Mesodermal cell (in vitro differentiated cells): ENCODE measurements around the gene CCNI2.

Source experiments
- H3K27ac ChIP-seq: 2 replicates; pipeline ENCODE4 v1.7.0; 2013; ENCODE audit warnings: mild to moderate bottlenecking, low read depth, low read length, moderate library complexity; ENCODE audit not compliant: severe bottlenecking
- H3K36me3 ChIP-seq: 2 replicates; pipeline ENCODE4 v1.7.1; 2013; ENCODE audit warnings: mild to moderate bottlenecking, low read length, moderate library complexity; ENCODE audit not compliant: control insufficient read depth, insufficient read depth
- H3K4me1 ChIP-seq: one replicate; pipeline ENCODE4 v1.7.1; 2013; ENCODE audit warnings: mild to moderate bottlenecking, low read length; ENCODE audit not compliant: insufficient read depth, control insufficient read depth, poor library complexity, severe bottlenecking
- H3K4me3 ChIP-seq: 2 replicates; pipeline ENCODE4 v1.7.0; 2013; ENCODE audit warnings: low read length, control low read depth, mild to moderate bottlenecking; ENCODE audit not compliant: insufficient read depth, poor library complexity, severe bottlenecking; ENCODE audit errors: extremely low read depth
- H3K9me3 ChIP-seq: 2 replicates; pipeline ENCODE4 v1.7.1; 2013; ENCODE audit warnings: mild to moderate bottlenecking, low read length, moderate library complexity; ENCODE audit not compliant: control insufficient read depth
- WGBS, 2 experiments: methylation state at CpG; one replicate each; pipeline ENCODE4 v1.1.5; 2013; ENCODE audit warnings: missing lambda C conversion rate in 2 of 2; ENCODE audit not compliant: insufficient coverage in 2 of 2; 5-methylcytosine and 5-hydroxymethylcytosine counted together

Gene CCNI2

GRCh38 chr5:132750471-132751230, 3.4 kb downstream of the CCNI2 start:
- no peak overlapping the region for H3K27ac ChIP-seq
- WGBS, 2 experiments: 73 to 85% methylated on average over 8 to 10 of the region's 10 CpGs
- H3K9me3 ChIP-seq: no peaks in the 10 kb centered on the region
- H3K36me3 ChIP-seq: no peaks in the 10 kb centered on the region
- no peaks in the 10 kb centered on the region for H3K4me1 ChIP-seq
- no peak overlapping the region for H3K4me3 ChIP-seq

- H3K9me3 ChIP-seq: no peaks in the 10 kb centered on the region
- H3K4me1 ChIP-seq: no peaks in the 10 kb centered on the region
- 89 to 90% methylated on average over 7 of the region's 7 CpGs for WGBS, 2 experiments
- no peak overlapping the region for H3K4me3 ChIP-seq
- no peak overlapping the region for H3K27ac ChIP-seq
- H3K36me3 ChIP-seq: no peaks in the 10 kb centered on the region
Measured at GRCh38 chr5:132751444-132751843, 4.2 kb downstream of the CCNI2 start.

GRCh38 chr5:132751971-132752580, 4.8 kb downstream of the CCNI2 start:
- no peaks in the 10 kb centered on the region for H3K4me1 ChIP-seq
- H3K9me3 ChIP-seq: no peaks in the 10 kb centered on the region
- H3K36me3 ChIP-seq: no peaks in the 10 kb centered on the region
- 82 to 95% methylated on average over 4 to 5 of the region's 5 CpGs for WGBS, 2 experiments
- H3K4me3 ChIP-seq: no peak overlapping the region
- no peak overlapping the region for H3K27ac ChIP-seq

GRCh38 chr5:132752581-132753125, 5.4 kb downstream of the CCNI2 start:
- H3K4me3 ChIP-seq: no peak overlapping the region
- no peaks in the 10 kb centered on the region for H3K36me3 ChIP-seq
- no peak overlapping the region for H3K27ac ChIP-seq
- H3K4me1 ChIP-seq: no peaks in the 10 kb centered on the region
- WGBS, 2 experiments: 100% methylated on average over 1 of the region's 1 CpG; no CpG with 5 or more reads in 1 of the 2 experiments
- H3K9me3 ChIP-seq: no peaks in the 10 kb centered on the region

- Histone ChIP-seq H3K27ac (no peak overlapping the region), H3K9me3 (no peaks in the 10 kb centered on the region), H3K36me3 (peaks cover 3% of the 10 kb centered on the region), H3K4me1 (no peaks in the 10 kb centered on the region), H3K4me3 (no peak overlapping the region)
- 49 to 62% methylated on average over 2 of the region's 2 CpGs for WGBS, 2 experiments
Measured at GRCh38 chr5:132753135-132753987, 6.1 kb downstream of the CCNI2 start.

- Histone ChIP-seq H3K9me3 (no peaks in the 10 kb centered on the region), H3K4me3 (no peak overlapping the region), H3K27ac (no peak overlapping the region), H3K4me1 (no peaks in the 10 kb centered on the region), H3K36me3 (peaks cover 10% of the 10 kb centered on the region)
- 96 to 97% methylated on average over 3 to 4 of the region's 4 CpGs for WGBS, 2 experiments
Measured at GRCh38 chr5:132754111-132754510, 6.9 kb downstream of the CCNI2 start.

- Histone ChIP-seq H3K9me3 (no peaks in the 10 kb centered on the region), H3K27ac (no peak overlapping the region), H3K36me3 (peaks cover 18% of the 10 kb centered on the region), H3K4me1 (no peaks in the 10 kb centered on the region), H3K4me3 (no peak overlapping the region)
Measured at GRCh38 chr5:132754947-132755346, 7.7 kb downstream of the CCNI2 start.

- Histone ChIP-seq H3K36me3 (peaks cover 33% of the 10 kb centered on the region), H3K27ac (no peak overlapping the region), H3K9me3 (no peaks in the 10 kb centered on the region), H3K4me1 (no peaks in the 10 kb centered on the region), H3K4me3 (no peak overlapping the region)
- WGBS, 2 experiments: 88 to 96% methylated on average over 5 of the region's 5 CpGs
Measured at GRCh38 chr5:132756542-132756941, 9.3 kb downstream of the CCNI2 start.

GRCh38 chr5:132758451-132758850, 11.2 kb downstream of the CCNI2 start:
- 95 to 97% methylated on average over 9 to 10 of the region's 13 CpGs for WGBS, 2 experiments

GRCh38 chr5:132759114-132760048, 12.2 kb downstream of the CCNI2 start:
- no peak overlapping the region for H3K4me3 ChIP-seq
- H3K4me1 ChIP-seq: no peaks in the 10 kb centered on the region
- no peak overlapping the region for H3K27ac ChIP-seq
- WGBS, 2 experiments: 94% methylated on average over 10 to 11 of the region's 13 CpGs
- H3K36me3 ChIP-seq: peaks cover 59% of the 10 kb centered on the region
- no peaks in the 10 kb centered on the region for H3K9me3 ChIP-seq

More at GRCh38 chr5:132758451-132758850, 11.2 kb downstream of the CCNI2 start:
- Histone ChIP-seq H3K27ac (no peak overlapping the region), H3K9me3 (no peaks in the 10 kb centered on the region), H3K4me3 (no peak overlapping the region), H3K36me3 (peaks cover 51% of the 10 kb centered on the region), H3K4me1 (no peaks in the 10 kb centered on the region)
